Neural cell (in vitro differentiated cells): ENCODE results near the gene LIPC. TPM values are rescaled to one million over a fixed set of nuclear protein-coding genes. Genes with fewer than 3 reads are reported as not detected.

Experiments
- H2AFZ ChIP-seq: fragments of 200-600, 300-800 bp; sonication (generic), shearing (Covaris generic); 2 replicates; pipeline ENCODE4 v1.6.0; 2014; ENCODE audit warnings: low read depth, mild to moderate bottlenecking, antibody characterized with exemption, low read length, moderate library complexity
- H3F3A ChIP-seq: fragments of 200-600 bp; shearing (Covaris generic); 2 replicates; pipeline ENCODE4 v1.6.1; 2016; ENCODE audit warnings: mild to moderate bottlenecking, moderate library complexity, mixed read lengths, antibody characterized with exemption, low read length; ENCODE audit not compliant: insufficient read depth, poor library complexity, severe bottlenecking
- H3K27ac ChIP-seq: fragments of 200-600, 300-800 bp; sonication (generic), shearing (Covaris generic); 2 replicates; pipeline ENCODE4 v1.5.1; 2014; ENCODE audit warnings: mild to moderate bottlenecking, low read length, moderate library complexity
- H3K27me3 ChIP-seq: fragments of 300-800, 200-600 bp; sonication (generic), shearing (Covaris generic); 2 replicates; pipeline ENCODE4 v1.6.0; 2014; ENCODE audit warnings: mild to moderate bottlenecking, low read depth, low read length, moderate library complexity; ENCODE audit not compliant: insufficient read depth
- H3K36me3 ChIP-seq: fragments of 300-800, 200-600 bp; sonication (generic), shearing (Covaris generic); 2 replicates; pipeline ENCODE4 v1.5.1; 2014; ENCODE audit warnings: mild to moderate bottlenecking, antibody characterized with exemption, low read length, moderate library complexity; ENCODE audit not compliant: insufficient read depth
- H3K4me2 ChIP-seq: fragments of 300-800, 200-600 bp; sonication (generic), shearing (Covaris generic); 2 replicates; pipeline ENCODE4 v1.6.0; 2014; ENCODE audit warnings: mild to moderate bottlenecking, low read length
- H3K4me3 ChIP-seq: fragments of 300-800, 200-600 bp; sonication (generic), shearing (Covaris generic); 2 replicates; pipeline ENCODE4 v1.5.1; 2014; ENCODE audit warnings: mild to moderate bottlenecking, low read length, moderate library complexity
- H3K79me2 ChIP-seq: fragments of 200-600 bp; shearing (Covaris generic); replicated peaks from 2 replicates; pipeline ENCODE4 v1.6.0; 2014; ENCODE audit warnings: mild to moderate bottlenecking, low read length, moderate library complexity; ENCODE audit not compliant: insufficient read depth
- H3K9ac ChIP-seq: fragments of 300-800, 200-600 bp; sonication (generic), shearing (Covaris generic); 2 replicates; pipeline ENCODE4 v1.6.1; 2016; ENCODE audit warnings: mild to moderate bottlenecking, low read length, mixed read lengths
- H3K9me2 ChIP-seq: fragments of 200-600 bp; shearing (Covaris generic); 2 replicates; pipeline ENCODE4 v1.6.1; 2016; ENCODE audit warnings: mild to moderate bottlenecking, low read length, mixed read lengths; ENCODE audit not compliant: insufficient read depth
- H3K9me3 ChIP-seq: fragments of 200-600, 300-800 bp; sonication (generic), shearing (Covaris generic); 2 replicates; pipeline ENCODE4 v1.6.1; 2016; ENCODE audit warnings: mild to moderate bottlenecking, mixed run types, low read length, moderate library complexity, mixed read lengths
- H4K20me1 ChIP-seq: fragments of 200-600 bp; shearing (Covaris generic); 2 replicates; pipeline ENCODE4 v1.6.1; 2016; ENCODE audit warnings: mild to moderate bottlenecking, mixed run types; ENCODE audit not compliant: insufficient read depth
- CTCF ChIP-seq: fragments of 450-650 bp; IDR thresholded peaks from 2 replicates; pipeline ENCODE4 v1.5.1; 2014; ENCODE audit warnings: antibody characterized with exemption, mild to moderate bottlenecking, moderate library complexity; ENCODE audit not compliant: poor library complexity, severe bottlenecking
- EP300 ChIP-seq: fragments of 450-650 bp; conservative IDR thresholded peaks from 2 replicates; pipeline ENCODE4 v1.6.1; 2014; ENCODE audit warnings: antibody characterized with exemption, mild to moderate bottlenecking, moderate library complexity; ENCODE audit not compliant: poor library complexity, severe bottlenecking
- EZH2 ChIP-seq: fragments of 200-600, 300-800 bp; shearing (Covaris generic), sonication (generic); IDR thresholded peaks from 2 replicates; pipeline ENCODE4 v1.6.1; 2014; ENCODE audit warnings: antibody characterized with exemption, low read length, borderline replicate concordance, mild to moderate bottlenecking; ENCODE audit not compliant: insufficient read depth, poor library complexity, severe bottlenecking
- MXI1 ChIP-seq: fragments of 450-650 bp; conservative IDR thresholded peaks from 2 replicates; pipeline ENCODE4 v1.6.1; 2014; ENCODE audit warnings: antibody characterized with exemption, mild to moderate bottlenecking; ENCODE audit not compliant: poor library complexity, severe bottlenecking
- POLR2AphosphoS5 ChIP-seq: IDR thresholded peaks from 2 replicates; pipeline ENCODE4 v1.6.1; 2012
- RAD21 ChIP-seq: fragments of 450-650 bp; conservative IDR thresholded peaks from 2 replicates; pipeline ENCODE4 v1.6.1; 2014; ENCODE audit warnings: antibody characterized with exemption, mild to moderate bottlenecking, moderate library complexity
- REST ChIP-seq: IDR thresholded peaks from 2 replicates; pipeline ENCODE4 v1.6.1; 2012; ENCODE audit warnings: borderline replicate concordance
- SMC3 ChIP-seq: fragments of 450-650 bp; conservative IDR thresholded peaks from 2 replicates; pipeline ENCODE4 v1.6.1; 2014; ENCODE audit warnings: antibody characterized with exemption, mild to moderate bottlenecking, moderate library complexity; ENCODE audit not compliant: poor library complexity
- TAF1 ChIP-seq: IDR thresholded peaks from 2 replicates; pipeline ENCODE4 v1.6.1; 2012; ENCODE audit warnings: low read depth
- polyA plus RNA-seq: library from polyadenylated mRNA; depleted of rRNA; stranded (reverse); fragments of >200 nt; gene quantifications from 2 replicates; pipeline ENCODE4 v1.2.3, GENCODE V29; 2014

Gene LIPC
- polyA plus RNA-seq, 1 donor from 2014 or later, result not detected

GRCh38 chr15:58558777-58559176 is 127.0 kb downstream of the LIPC start:
- H3K9me2 ChIP-seq, result no peaks in the 10 kb centered on the region

GRCh38 chr15:58559904-58560588 is 128.3 kb downstream of the LIPC start:
- no peaks in the 10 kb centered on the region for H3K9me2 ChIP-seq
- no peaks in the 10 kb centered on the region for H3K9me3 ChIP-seq
- no peak for TF ChIP-seq TAF1
- no peak for TF ChIP-seq CTCF
- TF ChIP-seq EZH2, result no peak
- no peak for TF ChIP-seq REST
- no peak for TF ChIP-seq SMC3

More at GRCh38 chr15:58558777-58559176, 127.0 kb downstream of the LIPC start:
- Histone ChIP-seq H3F3A (no peaks in the 10 kb centered on the region), H4K20me1 (no peaks in the 10 kb centered on the region), H3K79me2 (no peaks in the 10 kb centered on the region), H3K27me3 (no peaks in the 10 kb centered on the region), H3K4me2 (no peak overlapping the region), H3K9me3 (no peaks in the 10 kb centered on the region), H3K36me3 (no peaks in the 10 kb centered on the region), H3K4me3 (no peak overlapping the region), H2AFZ (no peak overlapping the region), H3K9ac (no peak overlapping the region), H3K27ac (no peak overlapping the region)
- TF ChIP-seq EZH2 (no peak), TAF1 (no peak), EP300 (no peak), SMC3 (no peak), RAD21 (no peak), MXI1 (no peak), REST (no peak), POLR2AphosphoS5 (no peak), CTCF (no peak)

More at GRCh38 chr15:58559904-58560588, 128.3 kb downstream of the LIPC start:
- no peaks in the 10 kb centered on the region for H3K36me3 ChIP-seq
- no peak overlapping the region for H3K9ac ChIP-seq
- no peak overlapping the region for H3K27ac ChIP-seq
- H2AFZ ChIP-seq, result no peak overlapping the region
- no peaks in the 10 kb centered on the region for H4K20me1 ChIP-seq
- H3K79me2 ChIP-seq, result no peaks in the 10 kb centered on the region
- no peaks in the 10 kb centered on the region for H3F3A ChIP-seq
- no peaks in the 10 kb centered on the region for H3K27me3 ChIP-seq
- no peak overlapping the region for H3K4me3 ChIP-seq
- no peak overlapping the region for H3K4me2 ChIP-seq
